Nephron progenitor cell (in vitro differentiated cells): ENCODE data around the gene ROPN1B.
"Not testable (repeated sequence)": the region's sequence is repeated elsewhere in the genome, so short reads cannot be mapped to it uniquely, and the experiment has no call there.

Experiments used
- DNase-seq: peaks from one replicate; pipeline ENCODE4 v3.0.0; 2021
- H3K27ac Mint-ChIP-seq: 2 replicates; pipeline ENCODE4 v1.8.0; 2021; ENCODE audit warnings: mild to moderate bottlenecking, moderate library complexity, mixed read lengths
- H3K27me3 Mint-ChIP-seq: 2 replicates; pipeline ENCODE4 v1.8.0; 2021; ENCODE audit warnings: mild to moderate bottlenecking, low read depth, mixed read lengths; ENCODE audit not compliant: poor library complexity
- H3K36me3 Mint-ChIP-seq: 2 replicates; pipeline ENCODE4 v1.8.0; 2021; ENCODE audit warnings: low read depth, mixed read lengths
- H3K4me1 Mint-ChIP-seq: 2 replicates; pipeline ENCODE4 v1.8.0; 2021; ENCODE audit warnings: mixed read lengths
- H3K4me3 Mint-ChIP-seq: 2 replicates; pipeline ENCODE4 v1.8.0; 2021; ENCODE audit warnings: mild to moderate bottlenecking, moderate library complexity, mixed read lengths
- H3K9me3 Mint-ChIP-seq: 2 replicates; pipeline ENCODE4 v1.8.0; 2021; ENCODE audit warnings: mild to moderate bottlenecking, moderate library complexity, mixed read lengths
- CTCF ChIP-seq: fragments of 200-600 bp; sonication (generic); IDR thresholded peaks from 2 replicates; pipeline ENCODE4 v1.5.0; 2021; ENCODE audit warnings: antibody characterized with exemption

Gene ROPN1B

GRCh38 chr3:125968701-125969592 lies at the start of gene ROPN1B:
Gene ROPN1B (plus strand): TSS chr3:125969178. CDS start chr3:125972055, 2,877 bp downstream.
- not testable (repeated sequence) for H3K27ac Mint-ChIP-seq, H3K36me3 Mint-ChIP-seq, H3K4me1 Mint-ChIP-seq, DNase-seq, H3K9me3 Mint-ChIP-seq
- H3K27me3 Mint-ChIP-seq: peaks cover 38% of the 10 kb centered on the region
- H3K4me3 Mint-ChIP-seq: peak within 1 kb of the TSS; percentile 60

- not testable (repeated sequence) for H3K4me3 Mint-ChIP-seq, H3K9me3 Mint-ChIP-seq, H3K36me3 Mint-ChIP-seq, DNase-seq, H3K27me3 Mint-ChIP-seq, H3K27ac Mint-ChIP-seq
- H3K4me1 Mint-ChIP-seq: peaks cover 21% of the 10 kb centered on the region
Observed at GRCh38 chr3:125920191-125920590, 48.8 kb upstream of the ROPN1B start.

- DNase-seq, H3K36me3 Mint-ChIP-seq, H3K4me3 Mint-ChIP-seq, H3K27me3 Mint-ChIP-seq, H3K27ac Mint-ChIP-seq, H3K9me3 Mint-ChIP-seq: not testable (repeated sequence)
- H3K4me1 Mint-ChIP-seq: peaks cover 20% of the 10 kb centered on the region
Observed at GRCh38 chr3:125920751-125921279, 48.2 kb upstream of the ROPN1B start.

GRCh38 chr3:125921712-125922111 lies 47.3 kb upstream of the ROPN1B start:
- H3K4me3 Mint-ChIP-seq, H3K9me3 Mint-ChIP-seq, H3K36me3 Mint-ChIP-seq, H3K27me3 Mint-ChIP-seq, H3K27ac Mint-ChIP-seq: not testable (repeated sequence)
- H3K4me1 Mint-ChIP-seq: peaks cover 20% of the 10 kb centered on the region
- peak; percentile 68 for DNase-seq
- TF ChIP-seq CTCF: peak; percentile 60

GRCh38 chr3:125923324-125924115 lies 45.5 kb upstream of the ROPN1B start:
- H3K36me3 Mint-ChIP-seq, H3K9me3 Mint-ChIP-seq, DNase-seq, H3K27me3 Mint-ChIP-seq, H3K27ac Mint-ChIP-seq, H3K4me3 Mint-ChIP-seq: not testable (repeated sequence)
- H3K4me1 Mint-ChIP-seq: peaks cover 14% of the 10 kb centered on the region

- H3K27me3 Mint-ChIP-seq, H3K4me3 Mint-ChIP-seq, H3K9me3 Mint-ChIP-seq, DNase-seq, H3K36me3 Mint-ChIP-seq, H3K27ac Mint-ChIP-seq: not testable (repeated sequence)
- peaks cover 16% of the 10 kb centered on the region for H3K4me1 Mint-ChIP-seq
Observed at GRCh38 chr3:125924276-125924675, 44.7 kb upstream of the ROPN1B start.

GRCh38 chr3:125925727-125926126 lies 43.3 kb upstream of the ROPN1B start:
- H3K9me3 Mint-ChIP-seq, DNase-seq, H3K36me3 Mint-ChIP-seq, H3K4me3 Mint-ChIP-seq, H3K27me3 Mint-ChIP-seq: not testable (repeated sequence)
- peaks cover 23% of the 10 kb centered on the region for H3K4me1 Mint-ChIP-seq
- peak overlapping the region; percentile 61 for H3K27ac Mint-ChIP-seq

GRCh38 chr3:125928771-125929545 lies 40.0 kb upstream of the ROPN1B start:
- peak; percentile 70 for TF ChIP-seq CTCF
- H3K9me3 Mint-ChIP-seq, H3K4me3 Mint-ChIP-seq, H3K27me3 Mint-ChIP-seq, H3K36me3 Mint-ChIP-seq: not testable (repeated sequence)
- Mint-ChIP-seq H3K27ac (peak overlapping the region; percentile 27), H3K4me1 (peaks cover 40% of the 10 kb centered on the region)
- DNase-seq: peak; percentile 83

- not testable (repeated sequence) for DNase-seq, H3K27ac Mint-ChIP-seq, H3K4me3 Mint-ChIP-seq, H3K9me3 Mint-ChIP-seq, H3K36me3 Mint-ChIP-seq, H3K27me3 Mint-ChIP-seq
- H3K4me1 Mint-ChIP-seq: peaks cover 32% of the 10 kb centered on the region
Observed at GRCh38 chr3:125929765-125930164, 39.2 kb upstream of the ROPN1B start.

GRCh38 chr3:125931355-125931880 lies 37.6 kb upstream of the ROPN1B start:
- Mint-ChIP-seq H3K9me3 (peaks cover 25% of the 10 kb centered on the region), H3K4me1 (peaks cover 42% of the 10 kb centered on the region), H3K27me3 (peaks cover 11% of the 10 kb centered on the region)
- H3K27ac Mint-ChIP-seq, H3K4me3 Mint-ChIP-seq, H3K36me3 Mint-ChIP-seq, DNase-seq: not testable (repeated sequence)

GRCh38 chr3:125933397-125934173 lies 35.4 kb upstream of the ROPN1B start:
- not testable (repeated sequence) for DNase-seq, H3K27ac Mint-ChIP-seq, H3K4me3 Mint-ChIP-seq
- H3K36me3 Mint-ChIP-seq: peaks cover 10% of the 10 kb centered on the region
- H3K4me1 Mint-ChIP-seq: peaks cover 45% of the 10 kb centered on the region
- H3K27me3 Mint-ChIP-seq: peaks cover 11% of the 10 kb centered on the region
- H3K9me3 Mint-ChIP-seq: peaks cover 29% of the 10 kb centered on the region
